Measurements from ENCODE around the gene CCER1.

The CCER1 gene

GRCh38 chr12:90916516-90916915, 38.5 kb downstream of the CCER1 start:
- no peak for DNase-seq

- no peak for DNase-seq
Measured at GRCh38 chr12:90915353-90915752, 39.6 kb downstream of the CCER1 start.

- no peak for DNase-seq
Measured at GRCh38 chr12:90910958-90911357, 44.0 kb downstream of the CCER1 start.

GRCh38 chr12:90909069-90909770, 45.8 kb downstream of the CCER1 start:
- no peak for DNase-seq

- no peak for DNase-seq
Measured at GRCh38 chr12:90908465-90908864, 46.5 kb downstream of the CCER1 start.

- no peak for DNase-seq
Measured at GRCh38 chr12:90905691-90906370, 49.1 kb downstream of the CCER1 start.

- no peak for DNase-seq
Measured at GRCh38 chr12:90902596-90902995, 52.4 kb downstream of the CCER1 start.

Measured in T-helper 9 cell (primary cell).